ENCODE data around the gene CRISPLD2.

GRCh38 chr16:84849751-84850150 is 30.0 kb downstream of the CRISPLD2 start:
- TF ChIP-seq, protein P1, sequence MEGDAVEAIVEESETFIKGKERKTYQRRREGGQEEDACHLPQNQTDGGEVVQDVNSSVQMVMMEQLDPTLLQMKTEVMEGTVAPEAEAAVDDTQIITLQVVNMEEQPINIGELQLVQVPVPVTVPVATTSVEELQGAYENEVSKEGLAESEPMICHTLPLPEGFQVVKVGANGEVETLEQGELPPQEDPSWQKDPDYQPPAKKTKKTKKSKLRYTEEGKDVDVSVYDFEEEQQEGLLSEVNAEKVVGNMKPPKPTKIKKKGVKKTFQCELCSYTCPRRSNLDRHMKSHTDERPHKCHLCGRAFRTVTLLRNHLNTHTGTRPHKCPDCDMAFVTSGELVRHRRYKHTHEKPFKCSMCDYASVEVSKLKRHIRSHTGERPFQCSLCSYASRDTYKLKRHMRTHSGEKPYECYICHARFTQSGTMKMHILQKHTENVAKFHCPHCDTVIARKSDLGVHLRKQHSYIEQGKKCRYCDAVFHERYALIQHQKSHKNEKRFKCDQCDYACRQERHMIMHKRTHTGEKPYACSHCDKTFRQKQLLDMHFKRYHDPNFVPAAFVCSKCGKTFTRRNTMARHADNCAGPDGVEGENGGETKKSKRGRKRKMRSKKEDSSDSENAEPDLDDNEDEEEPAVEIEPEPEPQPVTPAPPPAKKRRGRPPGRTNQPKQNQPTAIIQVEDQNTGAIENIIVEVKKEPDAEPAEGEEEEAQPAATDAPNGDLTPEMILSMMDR (conservative IDR thresholded peaks at IDR 0.05 in 1 of 2, IDR thresholded peaks at IDR 0.05 in 1 of 2; ENCODE audit: extremely low read depth in 1 of 2, insufficient read depth in 1 of 2, low read depth in 1 of 2, low read length in 2 of 2): no peak
- no peak for TF ChIP-seq EZH2 (IDR thresholded peaks at IDR 0.05; ENCODE audit: borderline replicate concordance, low read length)
